Posterior vena cava (tissue), 2 donors: Measurements from ENCODE around the gene VIL1. TPM values are rescaled to one million over a fixed set of nuclear protein-coding genes. Genes with fewer than 3 reads are reported as not detected.

Experiments used
- DNase-seq: peaks from one replicate; pipeline ENCODE4 v3.0.0-alpha.2; 2020; ENCODE audit warnings: low spot score
- intact Hi-C, 2 donors: fragments of 100-400 bp; cut with DNase I; formaldehyde crosslinking; loops; one replicate each; pipeline versions ENCODE4 v1.14.1 to v1.14.2; 2022 to 2023
- total RNA-seq, 2 donors: library from RNA; stranded (reverse); fragmentation: NEBNext Ultra II Directional; extraction: Animal tissue kit (Norgen Biotek cat#: 25700); gene quantifications; one replicate each; pipeline ENCODE4 v1.2.1, GENCODE V29; 2021
- donor health status: DM: yes; HTN: yes; CAD: no.
- donor health status: DM: yes; HTN: yes; CAD: no.

The VIL1 gene
- total RNA-seq, 2 donors from 2014 or later = not detected

GRCh38 chr2:218428846-218429558 is 10.1 kb downstream of the VIL1 start:
- DNase-seq = peak; percentile 67

GRCh38 chr2:218429911-218430692 is 11.2 kb downstream of the VIL1 start:
- intact Hi-C loops = loop anchor here in 1 of 2 donors (10.0 kb wide), 1 partner anchor 215 kb away; no protein-coding TSS in a partner anchor
- DNase-seq = peak; percentile 34

More at GRCh38 chr2:218428846-218429558, 10.1 kb downstream of the VIL1 start:
- intact Hi-C loops = loop anchor here in 1 of 2 donors (10.0 kb wide), 1 partner anchor 216 kb away; no protein-coding TSS in a partner anchor

- intact Hi-C loops = no loop called here
- peak; percentile 65 for DNase-seq
These were observed 11.8 kb downstream of the VIL1 start for GRCh38 chr2:218430721-218431120.

GRCh38 chr2:218431878-218432277 is 13.0 kb downstream of the VIL1 start:
- intact Hi-C loops = no loop called here
- DNase-seq = peak; percentile 55

- peak; percentile 38 for DNase-seq
These were observed 13.9 kb downstream of the VIL1 start for GRCh38 chr2:218432676-218433365.

GRCh38 chr2:218434456-218434855 is 15.5 kb downstream of the VIL1 start:
- intact Hi-C loops = no loop called here
- DNase-seq = peak; percentile 72

More at GRCh38 chr2:218432676-218433365, 13.9 kb downstream of the VIL1 start:
- intact Hi-C loops = no loop called here

- intact Hi-C loops = no loop called here
- DNase-seq = peak; percentile 69
These were observed 16.4 kb downstream of the VIL1 start for GRCh38 chr2:218435003-218435982.

GRCh38 chr2:218436992-218437391 is 18.1 kb downstream of the VIL1 start:
- peak; percentile 59 for DNase-seq
- intact Hi-C loops = no loop called here

- intact Hi-C loops = no loop called here
- no peak for DNase-seq
These were observed 19.0 kb downstream of the VIL1 start for GRCh38 chr2:218437969-218438368.

GRCh38 chr2:218438596-218438995 is 19.7 kb downstream of the VIL1 start:
- intact Hi-C loops = no loop called here
- DNase-seq = peak; percentile 72

GRCh38 chr2:218444692-218445357 is 25.9 kb downstream of the VIL1 start:
- intact Hi-C loops = no loop called here
- DNase-seq = peak; percentile 28

- intact Hi-C loops = no loop called here
- no peak for DNase-seq
These were observed 26.7 kb downstream of the VIL1 start for GRCh38 chr2:218445602-218446001.

GRCh38 chr2:218446547-218446946 is 27.6 kb downstream of the VIL1 start:
- intact Hi-C loops = no loop called here
- DNase-seq = no peak

GRCh38 chr2:218447072-218447471 is 28.1 kb downstream of the VIL1 start:
- intact Hi-C loops = no loop called here
- no peak for DNase-seq

GRCh38 chr2:218448934-218449333 is 30.0 kb downstream of the VIL1 start:
- intact Hi-C loops = no loop called here
- no peak for DNase-seq

GRCh38 chr2:218452079-218452478 is 33.2 kb downstream of the VIL1 start:
- no peak for DNase-seq
- intact Hi-C loops = no loop called here

- intact Hi-C loops = no loop called here
- no peak for DNase-seq
These were observed 37.9 kb downstream of the VIL1 start for GRCh38 chr2:218456849-218457248.

GRCh38 chr2:218458598-218458997 is 39.7 kb downstream of the VIL1 start:
- intact Hi-C loops = no loop called here
- DNase-seq = no peak
